Medulla oblongata (tissue), 1 donor: ENCODE results near the gene ARHGEF25.
"Not testable (repeated sequence)": the region's sequence is repeated elsewhere in the genome, so short reads cannot be mapped to it uniquely, and the experiment has no call there.

ENCODE experiments used
- DNase-seq: peaks from one replicate; pipeline ENCODE4 v3.0.0-alpha.2; 2015; ENCODE audit errors: extremely low spot score

Gene ARHGEF25

GRCh38 chr12:57636731-57637130 is 25.5 kb downstream of the ARHGEF25 start:
- DNase-seq: not testable (repeated sequence)

GRCh38 chr12:57637364-57637763 is 26.1 kb downstream of the ARHGEF25 start:
- no peak for DNase-seq

- DNase-seq: no peak
Observed at GRCh38 chr12:57638096-57638495, 26.9 kb downstream of the ARHGEF25 start.

GRCh38 chr12:57640175-57641042 is 29.2 kb downstream of the ARHGEF25 start:
- no peak for DNase-seq

- no peak for DNase-seq
Observed at GRCh38 chr12:57641699-57642442, 30.6 kb downstream of the ARHGEF25 start.

- not testable (repeated sequence) for DNase-seq
Observed at GRCh38 chr12:57645990-57646658, 34.9 kb downstream of the ARHGEF25 start.

GRCh38 chr12:57646659-57647049 is 35.4 kb downstream of the ARHGEF25 start:
- DNase-seq: not testable (repeated sequence)

GRCh38 chr12:57654042-57654441 is 42.8 kb downstream of the ARHGEF25 start:
- no peak for DNase-seq

- no peak for DNase-seq
Observed at GRCh38 chr12:57655541-57656240, 44.5 kb downstream of the ARHGEF25 start.

- DNase-seq: not testable (repeated sequence)
Observed at GRCh38 chr12:57656408-57656807, 45.2 kb downstream of the ARHGEF25 start.

- DNase-seq: peak; percentile 15
Observed at GRCh38 chr12:57657744-57658143, 46.5 kb downstream of the ARHGEF25 start.

GRCh38 chr12:57658890-57659289 is 47.7 kb downstream of the ARHGEF25 start:
- no peak for DNase-seq

GRCh38 chr12:57661376-57661775 is 50.1 kb downstream of the ARHGEF25 start:
- no peak for DNase-seq

- DNase-seq: not testable (repeated sequence)
Observed at GRCh38 chr12:57665066-57665820, 54.0 kb downstream of the ARHGEF25 start.
